ENCODE data around the gene HIF3A.

Gene HIF3A

GRCh38 chr19:46361915-46362314 is 65.1 kb downstream of the HIF3A start:
- H3K4me3 ChIP-seq (ENCODE audit: low read depth, low read length), result no peak overlapping the region
- DNase-seq (ENCODE audit: low read depth), result peak; percentile 53
- TF ChIP-seq, protein P1, sequence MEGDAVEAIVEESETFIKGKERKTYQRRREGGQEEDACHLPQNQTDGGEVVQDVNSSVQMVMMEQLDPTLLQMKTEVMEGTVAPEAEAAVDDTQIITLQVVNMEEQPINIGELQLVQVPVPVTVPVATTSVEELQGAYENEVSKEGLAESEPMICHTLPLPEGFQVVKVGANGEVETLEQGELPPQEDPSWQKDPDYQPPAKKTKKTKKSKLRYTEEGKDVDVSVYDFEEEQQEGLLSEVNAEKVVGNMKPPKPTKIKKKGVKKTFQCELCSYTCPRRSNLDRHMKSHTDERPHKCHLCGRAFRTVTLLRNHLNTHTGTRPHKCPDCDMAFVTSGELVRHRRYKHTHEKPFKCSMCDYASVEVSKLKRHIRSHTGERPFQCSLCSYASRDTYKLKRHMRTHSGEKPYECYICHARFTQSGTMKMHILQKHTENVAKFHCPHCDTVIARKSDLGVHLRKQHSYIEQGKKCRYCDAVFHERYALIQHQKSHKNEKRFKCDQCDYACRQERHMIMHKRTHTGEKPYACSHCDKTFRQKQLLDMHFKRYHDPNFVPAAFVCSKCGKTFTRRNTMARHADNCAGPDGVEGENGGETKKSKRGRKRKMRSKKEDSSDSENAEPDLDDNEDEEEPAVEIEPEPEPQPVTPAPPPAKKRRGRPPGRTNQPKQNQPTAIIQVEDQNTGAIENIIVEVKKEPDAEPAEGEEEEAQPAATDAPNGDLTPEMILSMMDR (conservative IDR thresholded peaks at IDR 0.05; ENCODE audit: low read depth, low read length), result no peak

DNA sequence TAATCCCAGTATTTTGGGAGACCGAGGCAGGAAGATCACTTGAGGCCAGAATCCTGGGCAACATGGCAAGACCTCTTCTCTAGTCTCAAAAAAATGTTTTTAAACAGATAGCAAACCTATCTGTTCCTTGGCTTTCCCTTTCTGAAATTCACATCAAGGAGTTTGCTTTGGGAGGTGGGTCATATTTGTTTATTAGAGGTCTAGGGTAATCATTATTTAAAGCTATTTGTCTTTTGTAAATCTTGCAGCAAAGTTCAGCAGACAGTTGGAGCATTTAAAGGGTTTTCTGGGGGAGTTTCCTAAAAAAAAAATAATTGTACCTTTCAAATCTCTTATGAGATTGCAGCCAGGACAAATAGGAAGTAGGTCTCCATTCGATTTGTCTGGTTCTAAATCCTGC is 67.5 kb downstream of the HIF3A start:
- no peak for DNase-seq (ENCODE audit: low read depth)
- no peak overlapping the region for H3K4me3 ChIP-seq (ENCODE audit: low read depth, low read length)
- TF ChIP-seq, protein P1 (conservative IDR thresholded peaks at IDR 0.05; ENCODE audit: low read depth, low read length), result no peak

GRCh38 chr19:46365561-46365960 is 68.7 kb downstream of the HIF3A start:
- H3K4me3 ChIP-seq (ENCODE audit: low read depth, low read length), result no peak overlapping the region
- peak; percentile 62 for DNase-seq (ENCODE audit: low read depth)
- TF ChIP-seq, protein P1 (conservative IDR thresholded peaks at IDR 0.05; ENCODE audit: low read depth, low read length), result no peak

- TF ChIP-seq, protein P1 (conservative IDR thresholded peaks at IDR 0.05; ENCODE audit: low read depth, low read length), result no peak
- H3K4me3 ChIP-seq (ENCODE audit: low read depth, low read length), result no peak overlapping the region
- no peak for DNase-seq (ENCODE audit: low read depth)
Observed at GRCh38 chr19:46366620-46367292, 69.9 kb downstream of the HIF3A start.

DNA sequence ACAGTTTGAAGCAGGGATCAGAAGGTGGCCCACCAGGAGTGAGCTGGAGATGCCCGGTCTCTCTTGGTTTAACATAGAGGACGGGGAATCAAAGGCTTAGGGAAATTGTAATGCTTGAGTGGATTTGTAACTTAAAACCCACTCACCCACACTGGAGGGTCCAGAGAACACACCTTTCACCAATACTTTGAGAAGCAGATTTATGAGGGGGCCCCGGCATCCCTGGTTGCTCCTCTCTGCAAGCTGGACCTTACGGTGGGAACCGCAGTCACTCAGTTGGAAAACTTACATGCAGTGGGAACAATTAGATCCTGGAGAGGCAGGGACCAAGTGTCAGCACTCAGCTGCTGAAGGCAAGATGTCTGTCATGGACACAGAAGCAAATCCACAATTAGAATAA is 70.6 kb downstream of the HIF3A start:
- no peak overlapping the region for H3K4me3 ChIP-seq (ENCODE audit: low read depth, low read length)
- no peak for DNase-seq (ENCODE audit: low read depth)
- TF ChIP-seq, protein P1 (conservative IDR thresholded peaks at IDR 0.05; ENCODE audit: low read depth, low read length), result no peak

DNA sequence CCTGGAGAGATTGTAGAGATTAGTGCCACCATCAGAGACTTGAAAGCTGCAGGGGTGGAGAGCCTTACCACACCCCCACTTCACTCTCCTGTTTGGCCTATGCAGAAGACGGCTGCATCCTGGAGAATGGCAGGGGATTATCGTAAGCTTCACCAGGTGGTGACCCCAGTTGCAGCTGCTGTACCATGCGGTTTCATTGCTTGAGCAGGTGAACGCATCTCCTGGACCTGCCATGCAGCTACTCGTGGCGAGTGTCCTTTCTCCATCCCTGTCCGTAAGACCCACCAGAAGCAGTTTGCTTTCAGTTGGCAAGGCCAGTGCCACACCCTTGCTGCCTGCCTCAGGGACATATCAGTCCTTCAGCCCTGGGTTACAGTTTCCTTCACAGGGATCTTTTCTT is 71.3 kb downstream of the HIF3A start:
- H3K4me3 ChIP-seq (ENCODE audit: low read depth, low read length), result no peak overlapping the region
- DNase-seq (ENCODE audit: low read depth), result no peak
- TF ChIP-seq, protein P1 (conservative IDR thresholded peaks at IDR 0.05; ENCODE audit: low read depth, low read length), result no peak

DNA sequence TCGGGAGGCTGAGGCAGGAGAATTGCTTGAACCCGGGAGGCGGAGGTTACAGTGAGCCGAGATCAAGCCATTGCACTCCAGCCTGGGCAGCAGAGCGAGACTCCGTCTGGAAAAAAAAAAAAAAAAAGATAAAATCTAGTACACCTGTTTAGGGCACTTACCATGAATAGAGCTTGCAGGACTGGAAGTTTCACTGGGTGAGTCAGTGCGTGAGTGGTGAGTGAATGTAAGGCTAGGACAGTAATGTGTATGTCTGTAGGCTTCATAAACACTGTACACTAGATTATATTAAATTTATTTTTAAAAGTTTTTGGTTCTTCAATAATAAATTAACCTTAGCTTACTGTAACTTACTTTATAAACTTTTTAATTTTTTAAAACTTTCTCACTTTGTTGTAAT is 73.0 kb downstream of the HIF3A start:
- no peak for DNase-seq (ENCODE audit: low read depth)
- TF ChIP-seq, protein P1 (conservative IDR thresholded peaks at IDR 0.05; ENCODE audit: low read depth, low read length), result no peak
- no peak overlapping the region for H3K4me3 ChIP-seq (ENCODE audit: low read depth, low read length)

Measured in choroid plexus epithelial cell (primary cell).